ENCODE results near the gene EVL.
"Not testable (repeated sequence)": the region's sequence is repeated elsewhere in the genome, so short reads cannot be mapped to it uniquely, and the experiment has no call there.

The EVL gene

DNA sequence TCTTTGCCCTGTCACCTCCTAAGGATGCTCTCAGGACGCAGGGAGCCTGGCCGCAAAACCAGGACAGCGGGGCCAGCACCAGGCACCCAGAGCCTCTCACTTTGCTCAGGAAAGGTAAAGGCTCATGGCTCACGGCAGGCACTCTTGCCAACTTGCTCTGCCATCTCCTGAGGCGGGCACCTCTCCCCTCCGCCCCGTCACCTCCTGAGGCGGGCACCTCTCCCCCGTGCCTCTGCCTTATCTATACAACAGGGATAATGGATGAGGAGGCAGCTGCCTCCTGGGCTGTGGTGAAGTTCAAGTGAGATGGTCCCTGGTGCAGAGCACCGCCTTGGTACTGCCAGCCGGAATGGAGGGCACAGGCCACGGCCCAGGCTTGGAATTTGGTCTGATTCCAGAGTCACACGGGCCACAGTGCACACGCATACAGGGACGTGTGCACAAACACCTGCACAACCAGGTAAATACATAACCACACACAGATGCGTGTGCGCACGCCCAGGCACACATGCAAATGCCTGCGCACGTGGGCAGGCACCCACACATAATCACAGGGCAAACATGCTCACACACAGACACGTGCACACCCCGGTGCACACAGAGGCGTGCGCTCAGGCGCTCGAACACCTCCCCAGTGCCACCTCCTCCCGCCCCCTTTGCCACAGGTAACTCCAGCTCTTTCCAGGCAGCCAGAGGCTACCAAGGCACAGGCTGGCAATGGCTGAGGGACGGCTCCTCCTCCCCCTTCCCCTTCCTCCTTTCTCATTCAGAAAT, 82.7 kb downstream of the EVL start:
- DNase-seq (ENCODE audit: low spot score), result no peak

DNA sequence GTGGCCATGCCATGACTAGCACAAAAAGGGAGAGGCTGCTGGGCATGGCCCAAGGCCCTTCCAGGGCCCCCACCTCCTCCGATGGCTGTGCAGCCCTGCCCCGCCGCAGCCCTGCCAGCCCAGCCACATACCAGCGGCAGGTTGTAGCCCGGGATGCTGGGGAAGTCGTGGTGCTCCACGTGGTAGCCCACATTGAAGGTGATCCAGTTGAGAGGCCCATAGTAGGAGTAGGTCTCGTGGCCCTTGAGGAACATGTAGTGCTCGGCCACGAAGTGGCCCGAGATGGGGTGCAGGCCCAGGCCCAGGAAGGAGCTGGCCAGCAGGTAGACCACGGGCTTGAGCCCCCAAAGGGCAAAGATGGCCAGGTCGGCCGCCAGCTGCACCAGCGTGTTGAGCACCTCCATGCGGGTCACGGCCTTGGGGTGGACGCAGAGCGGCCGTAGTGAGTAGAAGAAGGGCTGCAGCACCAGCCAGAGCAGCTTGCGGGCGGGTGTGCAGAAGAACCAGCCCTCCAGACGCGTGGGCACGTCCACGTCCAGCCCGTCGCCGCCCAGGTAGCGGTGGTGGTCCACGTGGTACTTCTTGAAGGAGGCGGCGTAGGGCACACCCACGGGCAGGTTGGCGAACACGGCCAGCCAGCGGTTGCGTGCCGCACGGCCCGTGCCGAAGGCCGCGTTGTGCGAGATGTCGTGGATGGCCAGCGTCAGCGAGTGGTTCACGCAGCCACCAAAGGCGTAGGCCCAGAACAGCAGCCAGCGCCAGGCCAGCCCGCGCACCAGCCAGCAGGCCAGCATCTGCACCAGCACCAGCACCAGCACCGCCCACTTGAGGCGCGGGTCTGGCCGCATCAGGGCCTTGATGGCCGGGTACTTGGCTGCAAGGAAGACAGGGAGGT, 83.9 kb downstream of the EVL start:
- no peak for DNase-seq (ENCODE audit: low spot score)

DNA sequence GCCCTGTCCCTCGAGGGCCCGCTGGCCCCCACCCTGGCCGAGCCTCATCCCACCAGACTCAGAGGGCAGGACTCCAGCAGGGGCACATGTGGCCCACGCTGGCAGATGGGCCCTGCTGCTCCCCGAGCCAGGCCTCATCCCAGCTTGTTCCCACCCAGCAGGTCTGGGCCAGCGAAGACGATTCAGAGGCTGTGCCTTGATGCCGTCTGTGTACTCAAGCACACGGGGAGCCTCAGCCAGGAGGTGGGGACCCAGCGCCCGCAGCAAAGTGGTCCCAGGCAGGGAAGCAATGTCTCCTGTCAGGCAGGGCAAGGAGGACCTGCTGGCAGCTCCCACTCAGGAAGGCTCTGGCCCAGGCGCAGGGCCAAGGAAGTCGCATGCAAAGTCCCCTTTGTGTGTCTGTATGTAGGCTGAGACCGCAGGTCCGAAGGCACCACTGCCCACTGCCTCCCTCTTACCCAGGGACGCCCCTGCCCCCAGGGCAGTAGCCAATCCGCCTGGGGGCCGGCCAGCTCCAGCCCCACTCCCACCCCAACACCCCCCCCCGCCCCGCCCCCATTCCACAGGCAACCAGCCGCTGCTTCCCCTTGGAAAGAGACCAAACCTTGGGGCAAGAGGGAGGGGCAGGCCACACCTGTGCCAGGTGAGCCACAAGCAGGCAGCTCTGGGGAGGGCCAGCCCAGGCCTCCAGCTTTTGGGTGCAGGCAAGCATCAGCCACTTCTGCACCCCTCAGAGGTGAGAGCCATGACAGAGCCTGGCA, 84.8 kb downstream of the EVL start:
- DNase-seq (ENCODE audit: low spot score), result no peak

DNA sequence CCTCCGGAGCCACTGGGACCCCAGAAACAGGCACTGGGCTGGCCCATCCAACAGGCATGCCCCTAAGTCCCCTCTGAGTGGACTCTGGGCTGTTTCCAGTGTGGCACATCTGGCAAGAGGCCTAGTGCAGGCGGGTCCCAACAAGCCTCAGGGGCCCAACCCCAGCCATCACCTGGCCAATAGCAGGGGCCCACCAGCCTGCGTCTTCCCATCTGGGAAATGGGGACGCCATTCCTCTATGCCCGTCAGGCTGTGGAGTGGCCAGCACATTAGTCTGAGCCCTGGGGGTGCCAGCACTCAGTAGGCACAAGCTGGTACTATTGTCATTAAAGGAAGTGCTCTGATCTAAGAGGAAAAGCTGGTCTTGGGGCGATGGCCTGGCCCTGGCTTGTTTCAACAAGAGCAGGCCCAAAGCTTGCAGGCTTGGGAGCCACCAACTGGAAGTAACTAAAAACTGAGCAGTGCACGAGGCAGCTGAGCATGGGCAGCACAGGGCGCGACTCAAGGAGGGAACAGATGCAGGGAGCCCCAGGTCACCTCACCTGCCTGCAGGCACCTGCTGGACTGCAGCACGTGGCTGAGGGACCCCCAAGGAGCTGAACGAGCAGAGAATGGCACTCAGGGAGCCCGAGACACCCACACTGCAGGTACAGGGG, 85.8 kb downstream of the EVL start:
- no peak for DNase-seq (ENCODE audit: low spot score)

DNA sequence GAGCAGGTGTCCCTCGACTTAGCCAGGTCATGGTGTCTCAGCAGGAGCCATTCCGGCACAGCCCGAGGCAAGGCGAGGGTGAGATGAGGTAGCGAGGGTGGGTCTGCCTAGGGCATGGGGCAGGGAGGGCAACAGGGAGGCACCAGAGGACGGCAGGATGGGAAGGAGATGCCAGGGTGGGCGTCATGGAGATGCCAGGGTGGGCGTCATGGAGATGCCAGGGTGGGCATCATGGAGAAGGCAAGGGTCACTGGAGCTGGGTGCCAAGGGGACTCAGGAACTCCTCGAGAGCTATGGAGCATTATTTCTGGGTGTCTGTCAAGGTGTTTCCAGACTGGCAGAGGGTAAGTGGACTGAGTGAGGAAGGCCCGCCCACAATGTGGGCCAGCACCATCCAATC, 86.9 kb downstream of the EVL start:
- DNase-seq (ENCODE audit: low spot score), result no peak

DNA sequence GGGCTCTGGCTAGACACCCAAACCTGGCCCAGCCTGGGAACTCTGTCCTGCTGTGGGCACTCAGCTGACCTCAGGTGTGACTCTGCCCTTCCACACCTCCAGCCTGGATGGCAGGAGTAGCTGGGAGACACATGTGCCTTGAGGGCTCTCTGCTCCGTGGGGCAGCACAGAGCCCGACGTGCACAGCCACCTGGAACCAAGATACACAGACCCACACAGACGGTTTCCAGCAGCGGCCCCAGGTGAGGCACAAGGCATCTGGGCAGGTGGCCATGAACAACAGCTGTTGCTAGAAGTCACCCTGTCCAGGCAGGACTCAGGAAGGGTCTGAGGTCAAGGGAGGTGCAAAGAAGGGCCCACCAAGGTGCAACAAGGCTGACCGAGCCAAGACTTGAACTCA, 88.3 kb downstream of the EVL start:
- no peak for DNase-seq (ENCODE audit: low spot score)

DNA sequence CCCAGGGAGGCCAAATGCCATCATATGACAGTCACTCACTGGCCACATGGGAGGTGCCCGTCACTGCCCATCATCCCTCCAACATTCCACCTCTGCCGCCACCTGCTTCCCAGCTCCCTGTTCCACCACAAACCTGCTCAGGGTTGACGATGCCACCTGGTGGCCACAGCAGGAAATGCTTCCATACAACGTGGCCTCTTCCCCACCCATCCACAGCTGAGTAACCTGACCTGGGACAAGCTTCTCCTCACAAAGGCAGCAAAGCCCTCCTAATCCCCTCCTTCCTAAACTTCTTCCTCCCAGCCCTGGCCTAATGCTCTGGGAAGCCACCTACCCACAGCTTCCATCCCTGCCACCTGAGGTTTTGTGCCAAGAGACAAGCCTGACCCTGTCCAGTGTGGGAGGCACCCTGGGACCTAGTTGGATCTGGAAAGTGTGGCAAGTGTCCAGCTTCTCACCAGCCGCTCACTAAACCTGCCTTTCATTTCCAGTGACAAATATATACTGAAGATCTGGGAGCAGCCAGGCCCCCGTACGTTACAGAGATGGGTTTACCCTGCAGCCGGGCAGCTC, 89.9 kb downstream of the EVL start:
- peak; percentile 27 for DNase-seq (ENCODE audit: low spot score)

DNA sequence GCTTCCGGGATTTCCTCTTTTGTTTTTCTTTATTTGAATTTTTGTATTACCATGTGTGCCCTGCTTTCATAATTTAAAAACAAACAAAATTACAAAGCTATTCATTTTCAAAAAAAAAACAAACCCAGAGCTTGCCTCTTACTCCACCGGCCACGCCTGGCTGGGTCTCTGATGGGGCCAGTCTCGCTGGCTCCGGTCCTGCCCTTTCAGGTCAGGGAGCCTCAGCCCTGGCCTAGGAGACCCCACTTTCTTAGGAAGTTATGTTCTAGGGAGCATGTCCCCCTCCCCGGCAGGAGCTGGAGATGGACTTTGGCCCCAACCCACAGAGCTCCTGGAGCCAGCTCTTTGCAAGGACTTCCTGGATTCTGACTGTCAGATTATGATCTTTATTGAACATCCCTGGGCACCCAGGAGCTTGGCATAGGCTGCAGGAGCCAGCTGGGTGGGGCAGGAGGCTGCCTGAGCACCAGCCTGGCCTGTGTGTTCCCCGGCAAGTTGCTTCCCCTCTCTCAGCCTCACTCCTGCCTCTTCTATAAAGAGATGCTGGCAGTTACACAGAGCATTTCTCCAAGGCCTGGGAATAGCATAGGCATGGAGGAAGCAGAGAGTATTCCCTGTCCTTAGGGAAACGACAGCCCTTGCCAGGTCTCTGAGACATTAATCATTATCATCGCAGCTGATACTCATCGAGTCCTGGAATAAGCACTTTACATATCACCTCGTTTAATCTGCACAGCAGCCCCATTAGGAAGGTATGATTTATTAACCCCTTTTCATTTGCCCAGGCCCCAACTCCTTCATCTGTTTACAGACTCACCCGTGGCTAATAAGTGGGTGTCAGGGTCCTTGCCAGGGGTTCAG, 90.8 kb downstream of the EVL start:
- no peak for DNase-seq (ENCODE audit: low spot score)

DNA sequence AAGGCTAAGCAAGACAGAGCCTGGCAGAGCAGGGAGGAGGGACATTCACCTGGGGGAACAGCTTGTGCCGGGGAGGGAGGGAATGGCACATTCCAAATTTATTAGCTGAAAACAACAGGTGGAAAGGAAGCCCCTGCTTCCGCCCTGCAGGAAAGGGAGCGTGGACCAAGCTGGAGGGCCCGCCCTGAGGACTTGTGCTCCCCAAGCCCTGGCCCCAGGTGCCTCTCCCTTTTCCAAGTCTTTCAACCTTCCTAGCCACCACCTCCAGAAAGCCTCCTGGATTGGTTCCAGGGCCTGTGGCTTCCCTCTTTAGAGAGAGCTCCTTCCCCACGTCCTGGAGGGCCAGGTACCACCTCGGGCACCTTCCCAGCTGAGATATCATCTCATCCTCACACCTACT, 91.6 kb downstream of the EVL start:
- no peak for DNase-seq (ENCODE audit: low spot score)

DNA sequence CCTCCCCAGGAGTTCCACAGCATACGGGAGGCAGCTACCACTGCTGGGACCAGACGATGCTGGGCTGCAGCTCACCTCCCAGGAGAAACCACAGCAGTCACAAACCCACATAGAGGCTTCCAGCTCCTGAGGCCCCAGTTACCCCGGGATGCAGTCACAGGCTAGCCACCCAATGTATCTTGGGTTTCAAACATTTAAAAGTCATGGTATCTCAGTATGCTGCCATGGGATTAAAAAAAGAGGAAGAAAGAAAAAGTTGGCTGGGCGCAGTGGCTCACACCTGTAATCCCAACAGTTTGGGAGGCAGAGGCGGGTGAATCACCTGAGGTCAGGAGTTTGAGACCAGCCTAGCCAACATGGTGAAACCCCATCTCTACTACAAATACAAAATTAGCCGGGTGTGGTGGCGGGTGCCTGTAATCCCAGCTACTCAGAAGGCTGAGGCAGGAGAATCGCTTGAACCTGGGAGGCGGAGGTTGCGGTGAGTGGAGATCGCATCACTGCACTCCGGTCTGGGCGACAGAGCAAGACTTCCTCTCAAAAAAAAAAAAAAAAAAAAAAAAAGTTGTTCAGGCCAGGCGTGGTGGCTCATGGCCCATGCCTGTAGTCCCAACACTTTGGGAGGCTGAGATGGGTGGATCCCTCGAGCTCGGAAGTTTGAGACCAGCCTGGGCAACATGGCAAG, 92.5 kb downstream of the EVL start:
- DNase-seq (ENCODE audit: low spot score), result not testable (repeated sequence)

DNA sequence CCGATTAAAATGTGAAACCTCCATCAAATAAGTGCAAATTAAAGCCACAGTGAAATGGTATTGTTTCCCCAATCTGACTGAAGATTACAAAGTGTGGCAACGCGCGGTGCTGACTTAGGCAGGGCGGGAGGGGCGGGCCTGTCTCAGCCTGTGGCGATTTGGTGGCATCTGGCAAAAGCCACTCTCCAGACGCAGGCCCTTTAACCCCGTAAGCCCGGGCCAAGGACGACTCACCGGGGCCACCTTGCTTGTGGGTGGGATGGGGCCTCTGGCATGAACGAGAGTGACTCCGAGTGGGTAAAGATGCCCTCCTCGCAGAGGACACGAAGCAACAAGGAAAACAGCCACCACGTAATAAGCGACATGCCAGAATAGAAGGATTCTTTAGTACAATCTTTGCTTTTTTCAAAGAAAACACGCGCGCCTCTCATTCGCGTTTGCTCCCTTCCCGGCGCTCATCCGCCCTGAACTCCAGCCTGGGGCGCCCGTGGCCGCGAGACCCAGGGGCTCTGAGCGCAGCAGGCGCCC, 93.4 kb downstream of the EVL start:
- no peak for DNase-seq (ENCODE audit: low spot score)

DNA sequence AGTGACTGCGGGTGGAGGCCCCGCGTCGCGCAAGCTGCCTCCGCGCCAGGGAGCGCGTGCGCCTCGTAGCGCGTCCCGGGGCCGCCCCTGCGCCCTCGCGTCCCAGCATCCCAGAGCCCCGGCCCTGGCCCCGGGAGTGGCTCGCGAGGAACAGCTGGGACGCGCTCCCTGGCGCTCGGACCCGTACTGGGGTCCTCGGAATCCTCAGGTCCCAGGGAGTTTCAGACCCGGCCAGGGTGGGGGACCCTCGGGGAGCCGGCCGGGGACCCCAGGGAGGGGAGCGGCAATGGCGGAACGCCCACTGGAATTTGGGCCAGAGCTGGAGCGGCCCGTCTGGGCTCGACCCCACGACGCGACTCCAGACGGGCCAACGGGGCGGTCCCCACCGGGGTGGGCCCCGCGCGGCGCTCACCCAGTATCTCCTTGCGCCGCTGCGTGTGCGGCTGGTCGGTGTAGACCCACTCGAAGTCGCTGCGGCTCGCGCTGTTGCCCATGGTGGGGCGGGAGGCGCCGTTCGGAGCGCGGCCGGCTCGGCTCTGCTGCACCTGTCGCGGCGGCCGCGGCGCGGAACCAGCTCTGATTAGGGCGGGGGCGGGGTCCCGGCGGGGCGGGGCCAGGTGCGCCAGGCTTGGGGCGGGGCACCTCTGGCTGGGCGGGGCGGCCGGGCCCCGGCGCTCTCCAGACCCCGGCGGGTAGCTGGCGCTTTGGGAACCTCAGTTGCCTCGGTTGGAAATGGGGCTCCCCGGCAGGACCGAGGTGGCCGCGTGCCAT, 94.1 kb downstream of the EVL start, which contains the start of gene DEGS2:
Gene DEGS2, minus strand, starts transcription at position 552 of the 771 bp plus-strand sequence. Its CDS starts 58 bp downstream, at position 494.
- DNase-seq (ENCODE audit: low spot score), result no peak

DNA sequence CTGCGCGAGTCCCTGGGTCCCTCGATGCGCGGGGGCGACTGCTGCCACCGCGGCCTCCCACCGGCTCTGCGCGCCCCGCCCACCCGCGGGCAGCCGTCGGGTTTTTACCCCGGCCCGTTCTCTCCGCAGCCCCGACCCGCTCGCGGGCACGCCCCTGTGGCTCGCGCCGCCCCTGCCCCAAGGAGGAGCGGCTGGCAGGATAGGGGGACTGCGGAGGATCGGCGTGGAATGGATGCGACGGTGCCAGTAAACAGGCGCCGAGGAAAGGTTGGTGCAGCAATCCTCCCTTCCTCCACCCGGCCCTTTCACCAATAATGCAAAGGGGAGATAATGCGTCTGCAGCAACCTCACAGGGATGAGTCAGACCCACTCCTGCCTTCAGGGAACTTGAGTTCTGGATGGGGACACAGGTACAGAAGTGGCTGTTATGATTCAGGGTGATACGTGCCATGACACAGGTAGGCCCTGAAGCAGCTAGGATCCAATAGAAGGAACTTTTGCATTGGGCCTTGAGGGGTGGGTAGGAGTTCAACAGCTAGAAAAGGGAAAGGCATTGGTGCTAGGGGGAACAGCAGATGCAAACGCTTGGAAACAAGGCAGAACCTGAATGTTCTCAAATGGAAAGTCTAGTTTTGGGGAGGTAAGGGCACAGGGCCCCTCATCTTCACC, 94.8 kb downstream of the EVL start:
- DNase-seq (ENCODE audit: low spot score), result no peak

DNA sequence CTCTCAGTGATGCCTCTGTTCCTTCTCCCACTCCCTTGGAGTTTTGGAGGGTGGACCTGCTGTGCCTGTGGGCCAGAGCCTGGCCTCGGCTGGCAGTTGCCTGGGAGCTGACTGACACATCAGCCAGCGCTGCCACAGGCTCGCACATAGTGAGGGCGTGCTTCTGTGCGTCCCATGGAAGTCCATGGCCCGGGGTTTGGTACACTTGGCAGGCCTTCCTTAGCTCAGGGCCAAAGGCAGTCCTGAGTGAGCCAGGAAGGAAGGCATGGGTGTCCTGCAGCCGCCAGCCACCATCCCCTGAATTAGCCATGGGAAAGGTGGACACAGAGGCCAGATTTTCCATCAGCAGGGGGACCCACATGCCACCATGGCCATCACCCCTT, 95.3 kb downstream of the EVL start:
- DNase-seq (ENCODE audit: low spot score), result no peak

DNA sequence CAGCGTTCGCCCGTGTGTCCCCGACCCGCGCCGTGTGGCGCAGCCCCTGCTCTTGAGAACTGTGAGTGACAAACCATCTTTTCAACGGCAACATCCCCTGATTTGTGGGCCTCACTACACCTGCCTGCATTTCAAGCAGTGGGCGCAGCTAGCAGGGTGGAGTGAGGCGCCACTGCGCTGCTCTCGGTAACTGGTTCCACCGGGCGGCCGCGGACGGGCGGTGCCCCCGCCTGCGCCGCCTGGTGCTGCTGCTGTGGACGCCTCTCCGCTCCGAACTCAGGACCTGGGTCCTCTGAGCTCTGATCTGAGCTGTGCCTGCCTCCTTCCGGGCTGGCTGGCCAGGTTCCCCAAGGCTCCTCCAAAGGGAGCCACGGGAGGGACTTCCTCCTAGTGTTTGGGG, 100.2 kb downstream of the EVL start:
- DNase-seq (ENCODE audit: low spot score), result no peak

DNA sequence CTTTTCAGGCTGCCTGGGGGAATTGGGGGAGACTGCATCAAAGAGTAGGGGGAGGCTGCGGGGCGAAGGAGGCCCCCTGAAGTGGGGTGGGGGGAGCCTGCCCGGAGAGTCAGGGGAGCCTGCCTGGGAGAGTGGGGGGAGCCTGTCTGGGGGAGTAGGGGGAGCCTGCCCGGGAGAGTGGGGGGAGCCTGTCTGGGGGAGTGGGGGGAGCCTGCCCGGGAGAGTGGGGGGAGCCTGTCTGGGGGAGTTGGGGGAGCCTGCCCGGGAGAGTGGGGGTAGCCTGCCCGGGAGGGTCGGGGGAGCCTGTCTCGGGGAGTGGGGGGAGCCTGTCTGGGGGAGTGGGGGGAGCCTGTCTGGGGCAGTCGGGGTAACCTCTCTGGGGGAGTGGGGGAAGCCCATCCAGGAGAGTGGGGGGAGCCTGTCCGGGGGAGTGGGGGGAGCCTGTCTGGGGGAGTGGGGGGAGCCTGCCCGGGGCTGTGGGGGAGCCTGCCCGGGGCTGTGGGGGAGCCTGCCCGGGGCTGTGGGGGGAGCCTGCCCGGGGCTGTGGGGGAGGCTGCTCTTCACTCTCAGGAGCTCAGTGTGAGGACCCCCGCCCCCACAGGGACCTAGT, 100.7 kb downstream of the EVL start:
- DNase-seq (ENCODE audit: low spot score), result no peak

DNA sequence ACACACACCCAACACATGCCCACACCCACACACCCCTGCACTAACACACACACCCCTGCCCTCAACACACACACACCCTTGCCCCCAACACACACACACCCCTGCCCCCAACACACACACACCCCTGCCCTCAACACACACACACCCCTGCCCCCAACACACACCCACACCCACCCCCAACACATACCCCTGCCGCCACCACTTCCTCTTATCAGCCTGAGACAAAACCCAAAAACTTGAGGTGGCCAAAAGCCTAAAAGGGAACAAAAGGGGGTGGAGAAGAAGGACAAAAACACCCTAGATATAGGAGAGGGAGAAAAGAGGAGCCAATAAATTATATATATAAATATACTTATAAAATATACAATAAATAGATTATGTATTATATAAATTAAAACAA, 103.3 kb downstream of the EVL start:
- no peak for DNase-seq (ENCODE audit: low spot score)

DNA sequence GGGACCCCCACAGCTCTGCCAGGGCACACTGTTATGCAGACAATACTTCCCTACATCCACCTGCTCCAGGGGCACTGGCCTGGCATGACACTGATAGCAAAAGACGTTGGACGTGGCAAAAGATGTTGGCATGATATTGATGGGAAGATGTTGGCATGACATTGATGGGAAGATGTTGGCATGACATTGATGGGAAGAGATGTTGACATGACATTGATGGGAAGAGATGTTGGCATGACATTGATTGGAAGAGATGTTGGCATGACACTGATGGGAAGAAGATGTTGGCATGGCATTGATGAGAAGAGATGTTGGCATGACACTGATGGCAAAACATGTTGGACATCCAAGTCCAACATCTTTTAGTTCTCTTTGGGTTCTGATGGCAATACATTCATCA, 105.7 kb downstream of the EVL start:
- no peak for DNase-seq (ENCODE audit: low spot score)
